Lower lobe of right lung (tissue), 2 donors: ENCODE results near the gene SLC25A6. TPM values are rescaled to one million over a fixed set of nuclear protein-coding genes. Genes with fewer than 3 reads are reported as not detected.
A peak's percentile ranks its signal among the peaks of the same experiment; 100 is the strongest.
"Not testable (repeated sequence)": the region's sequence is repeated elsewhere in the genome, so short reads cannot be mapped to it uniquely, and the experiment has no call there.

ENCODE experiments used
- ATAC-seq, 2 donors: fragments of 200-7000 bp; cut with Tn5 transposase; one replicate each; pipeline ENCODE4 v1.9.1; 2020 to 2022; ENCODE audit warnings: mild to moderate bottlenecking in 2 of 2, moderate library complexity in 2 of 2
- DNase-seq: peaks from one replicate; pipeline ENCODE4 v3.0.0-alpha.2; 2020
- H3K27ac ChIP-seq: fragments of 200-600 bp; one replicate; pipeline ENCODE4 v1.8.0; 2022
- H3K27me3 ChIP-seq: fragments of 200-600 bp; one replicate; pipeline ENCODE4 v1.8.0; 2022; ENCODE audit warnings: low read depth
- H3K36me3 ChIP-seq: fragments of 200-600 bp; one replicate; pipeline ENCODE4 v1.8.0; 2022; ENCODE audit warnings: mild to moderate bottlenecking
- H3K4me1 ChIP-seq: fragments of 200-600 bp; one replicate; pipeline ENCODE4 v1.8.0; 2022
- H3K4me3 ChIP-seq: fragments of 200-600 bp; one replicate; pipeline ENCODE4 v1.8.0; 2022; ENCODE audit warnings: mild to moderate bottlenecking
- H3K9me3 ChIP-seq: fragments of 200-600 bp; one replicate; pipeline ENCODE4 v1.8.0; 2022
- intact Hi-C: fragments of 100-400 bp; cut with DNase I; formaldehyde crosslinking; loops from one replicate; pipeline ENCODE4 v1.11.0; 2022
- total RNA-seq: library from RNA; stranded (reverse); fragmentation: NEBNext Ultra II Directional; extraction: Animal tissue kit (Norgen Biotek cat#: 25700); gene quantifications from one replicate; pipeline ENCODE4 v1.2.1, GENCODE V29; 2021
- TF ChIP-seq, protein P1 (sequence below): fragments of 200-600 bp; IDR thresholded peaks from one replicate; pipeline ENCODE4 v1.8.0; 2022; ENCODE audit warnings: antibody characterized with exemption, mild to moderate bottlenecking
- donor health status: DM: no; HTN: yes; CAD: no; lungs with severe emphysema.

Gene SLC25A6
- total RNA-seq, 1 donor from 2014 or later: 335 TPM

DNA sequence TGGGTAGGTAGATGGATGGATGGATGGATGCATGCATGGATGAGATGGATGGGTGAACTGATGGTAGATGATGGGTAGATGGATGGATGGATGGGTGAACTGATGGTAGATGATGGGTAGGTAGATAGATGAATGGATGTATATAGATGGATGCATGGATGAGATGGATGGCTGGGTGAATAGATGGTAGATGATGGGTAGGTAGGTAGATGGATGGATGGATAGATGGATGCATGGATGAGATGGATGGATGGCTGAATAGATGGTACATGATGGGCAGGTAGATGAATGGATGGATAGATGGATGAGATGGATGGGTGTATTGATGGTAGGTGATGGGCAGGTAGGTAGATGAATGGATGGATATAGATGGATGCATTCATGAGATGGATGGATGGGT lies 15.1 kb upstream of the SLC25A6 start:
- no peak for ATAC-seq
- H3K27ac ChIP-seq: no peak overlapping the region
- no peaks in the 10 kb centered on the region for H3K9me3 ChIP-seq
- peaks cover 45% of the 10 kb centered on the region for H3K36me3 ChIP-seq
- TF ChIP-seq, protein P1, sequence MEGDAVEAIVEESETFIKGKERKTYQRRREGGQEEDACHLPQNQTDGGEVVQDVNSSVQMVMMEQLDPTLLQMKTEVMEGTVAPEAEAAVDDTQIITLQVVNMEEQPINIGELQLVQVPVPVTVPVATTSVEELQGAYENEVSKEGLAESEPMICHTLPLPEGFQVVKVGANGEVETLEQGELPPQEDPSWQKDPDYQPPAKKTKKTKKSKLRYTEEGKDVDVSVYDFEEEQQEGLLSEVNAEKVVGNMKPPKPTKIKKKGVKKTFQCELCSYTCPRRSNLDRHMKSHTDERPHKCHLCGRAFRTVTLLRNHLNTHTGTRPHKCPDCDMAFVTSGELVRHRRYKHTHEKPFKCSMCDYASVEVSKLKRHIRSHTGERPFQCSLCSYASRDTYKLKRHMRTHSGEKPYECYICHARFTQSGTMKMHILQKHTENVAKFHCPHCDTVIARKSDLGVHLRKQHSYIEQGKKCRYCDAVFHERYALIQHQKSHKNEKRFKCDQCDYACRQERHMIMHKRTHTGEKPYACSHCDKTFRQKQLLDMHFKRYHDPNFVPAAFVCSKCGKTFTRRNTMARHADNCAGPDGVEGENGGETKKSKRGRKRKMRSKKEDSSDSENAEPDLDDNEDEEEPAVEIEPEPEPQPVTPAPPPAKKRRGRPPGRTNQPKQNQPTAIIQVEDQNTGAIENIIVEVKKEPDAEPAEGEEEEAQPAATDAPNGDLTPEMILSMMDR: no peak
- H3K27me3 ChIP-seq: no peaks in the 10 kb centered on the region
- H3K4me3 ChIP-seq: no peak overlapping the region
- no peak for DNase-seq
- intact Hi-C loops: no loop called here
- H3K4me1 ChIP-seq: no peaks in the 10 kb centered on the region

DNA sequence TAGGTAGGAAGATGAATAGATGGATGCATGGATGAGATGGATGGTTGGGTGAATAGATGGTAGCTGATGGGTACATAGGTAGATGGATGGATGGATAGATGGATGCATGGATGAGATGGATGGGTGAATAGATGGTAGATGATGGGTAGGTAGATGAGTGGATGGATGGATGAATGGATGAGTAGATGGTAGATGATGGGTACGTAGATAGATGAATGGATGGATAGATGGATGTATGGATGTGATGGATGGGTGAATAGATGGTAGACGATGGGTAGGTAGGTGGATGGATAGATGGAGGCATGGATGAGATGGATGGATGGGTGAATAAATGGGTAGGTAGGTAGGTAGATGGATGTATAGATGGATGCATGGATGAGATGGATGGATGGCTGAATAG lies 13.9 kb upstream of the SLC25A6 start:
- peaks cover 51% of the 10 kb centered on the region for H3K36me3 ChIP-seq

DNA sequence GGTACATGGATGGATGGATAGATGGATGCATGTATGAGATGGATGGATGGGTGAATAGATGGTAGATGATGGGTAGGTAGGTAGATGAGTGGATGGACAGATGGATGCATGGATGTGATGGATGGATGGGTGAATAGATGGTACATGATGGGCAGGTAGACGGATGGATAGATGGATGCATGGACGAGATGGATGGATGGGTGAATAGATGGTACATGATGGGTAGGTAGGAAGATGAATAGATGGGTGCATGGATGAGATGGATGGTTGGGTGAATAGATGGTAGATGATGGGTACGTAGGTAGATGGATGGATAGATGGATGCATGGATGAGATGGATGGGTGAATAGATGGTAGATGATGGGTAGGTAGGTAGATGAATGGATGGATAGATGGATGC lies 12.0 kb upstream of the SLC25A6 start:
- DNase-seq, H3K4me1 ChIP-seq, ATAC-seq, H3K27me3 ChIP-seq, intact Hi-C loops, H3K4me3 ChIP-seq, H3K27ac ChIP-seq, H3K9me3 ChIP-seq: not testable (repeated sequence)
- peaks cover 62% of the 10 kb centered on the region for H3K36me3 ChIP-seq

More for the DNA sequence above, 13.9 kb upstream of the SLC25A6 start:
- H3K27ac ChIP-seq, H3K9me3 ChIP-seq, H3K4me1 ChIP-seq, H3K27me3 ChIP-seq, ATAC-seq, DNase-seq, intact Hi-C loops, H3K4me3 ChIP-seq: not testable (repeated sequence)

DNA sequence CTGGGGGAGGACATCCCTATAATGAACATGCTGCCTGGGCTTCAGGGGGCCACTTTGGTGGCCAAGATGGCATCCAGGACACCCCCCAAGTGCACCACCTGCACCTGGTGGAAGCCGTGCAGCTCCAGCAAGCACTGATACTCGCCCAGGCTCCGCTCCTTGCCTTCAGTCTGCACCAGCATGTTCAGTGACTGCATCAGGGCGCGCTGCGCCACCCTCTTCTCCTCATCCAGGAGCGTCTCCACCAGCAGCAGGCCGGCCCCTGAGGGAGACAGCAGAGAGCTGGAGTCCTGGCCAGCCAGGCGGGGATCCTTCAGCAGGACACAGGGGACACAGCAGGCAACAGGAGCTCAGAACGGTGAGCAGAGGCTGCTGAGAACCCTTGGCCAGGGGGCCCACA lies 11.3 kb upstream of the SLC25A6 start:
- H3K27ac ChIP-seq: no peak overlapping the region
- H3K9me3 ChIP-seq: no peaks in the 10 kb centered on the region
- peaks cover 62% of the 10 kb centered on the region for H3K36me3 ChIP-seq
- DNase-seq: peak; percentile 22
- TF ChIP-seq, protein P1: no peak
- H3K4me3 ChIP-seq: no peak overlapping the region
- no peaks in the 10 kb centered on the region for H3K4me1 ChIP-seq
- no peaks in the 10 kb centered on the region for H3K27me3 ChIP-seq
- intact Hi-C loops: no loop called here
- ATAC-seq: no peak

DNA sequence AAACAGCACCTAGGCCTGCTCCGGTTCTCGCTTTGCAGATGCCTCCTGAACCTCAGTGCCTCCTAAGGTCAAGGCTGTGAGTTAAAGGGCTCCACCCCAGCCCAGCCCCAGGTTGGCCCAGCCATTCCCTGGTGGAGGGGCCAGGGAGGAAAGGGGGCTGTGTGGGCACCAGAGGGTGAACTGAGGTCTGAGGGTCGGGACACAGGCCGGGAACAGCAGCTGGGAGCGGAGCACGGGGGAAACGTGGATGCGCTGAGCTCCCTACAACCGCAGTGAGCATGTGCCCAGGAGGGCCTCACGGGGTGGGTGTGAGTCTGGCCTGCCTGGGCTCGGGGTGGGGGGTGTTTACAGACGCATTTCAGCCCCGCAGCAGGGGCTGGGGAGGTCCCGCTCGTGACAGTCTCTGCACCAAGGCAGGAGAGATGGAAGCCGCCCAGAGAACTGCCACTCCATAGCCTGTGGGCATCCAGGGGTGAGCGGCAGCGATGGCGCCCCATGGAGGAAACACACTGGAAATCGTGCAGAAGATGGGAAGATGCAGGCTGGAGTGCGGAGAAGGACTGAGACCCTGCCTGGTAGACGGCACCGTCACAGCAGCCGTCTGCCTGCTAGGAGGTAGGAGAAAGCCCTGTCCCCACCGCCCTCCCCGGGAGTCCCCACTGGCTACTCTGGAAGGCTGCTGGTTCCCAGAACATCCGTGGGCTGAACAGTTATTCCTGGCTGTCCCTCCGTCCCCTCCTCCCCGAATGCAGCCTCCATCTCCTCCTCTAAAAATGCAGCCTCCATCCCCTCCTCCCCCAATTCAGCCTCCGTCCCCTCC lies 9.9 kb upstream of the SLC25A6 start:
- H3K9me3 ChIP-seq: no peaks in the 10 kb centered on the region
- peak; percentile 39 for DNase-seq
- no peak overlapping the region for H3K27ac ChIP-seq
- H3K4me1 ChIP-seq: no peaks in the 10 kb centered on the region
- no peaks in the 10 kb centered on the region for H3K27me3 ChIP-seq
- TF ChIP-seq, protein P1: no peak
- no peak overlapping the region for H3K4me3 ChIP-seq
- H3K36me3 ChIP-seq: peaks cover 58% of the 10 kb centered on the region
- intact Hi-C loops: no loop called here
- peak; percentile 8 to 15 for ATAC-seq

DNA sequence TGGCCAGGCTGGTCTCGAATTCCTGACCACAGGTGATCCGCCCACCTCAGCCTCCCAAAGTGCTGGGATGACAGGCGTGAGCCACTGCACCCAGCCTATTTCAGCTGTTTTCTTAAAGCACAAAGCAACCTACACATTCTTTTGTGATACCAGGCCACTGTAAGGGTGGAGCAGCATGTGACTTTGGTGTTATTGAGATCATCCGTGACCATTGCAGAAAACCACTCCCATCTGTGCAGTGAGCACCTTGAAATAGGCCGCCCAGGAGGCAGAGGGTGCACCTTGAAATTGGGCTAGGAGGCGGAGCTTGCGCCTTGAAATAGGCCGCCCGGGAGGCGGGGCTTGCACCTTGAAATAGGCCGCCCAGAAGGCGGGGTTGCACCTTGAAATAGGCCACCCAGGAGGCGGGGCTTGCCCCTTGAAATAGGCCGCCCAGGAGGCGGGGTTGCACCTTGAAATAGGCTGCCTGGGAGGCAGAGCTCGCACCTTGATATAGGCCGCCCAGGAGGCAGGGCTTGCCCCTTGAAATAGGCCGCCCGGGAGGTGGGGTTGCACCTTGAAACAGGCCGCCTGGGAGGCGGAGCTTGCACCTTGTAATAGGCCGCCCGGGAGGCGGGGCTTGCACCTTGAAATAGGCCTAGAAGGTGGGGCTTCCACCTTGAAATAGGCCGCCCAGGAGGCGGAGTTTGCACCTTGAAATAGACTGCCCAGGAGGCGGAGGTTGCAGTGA lies 9.0 kb upstream of the SLC25A6 start:
- no peaks in the 10 kb centered on the region for H3K4me1 ChIP-seq
- TF ChIP-seq, protein P1: no peak
- intact Hi-C loops: no loop called here
- no peaks in the 10 kb centered on the region for H3K27me3 ChIP-seq
- H3K4me3 ChIP-seq: no peak overlapping the region
- H3K27ac ChIP-seq: no peak overlapping the region
- peaks cover 57% of the 10 kb centered on the region for H3K36me3 ChIP-seq
- H3K9me3 ChIP-seq: no peaks in the 10 kb centered on the region
- DNase-seq: peak; percentile 49
- peak in 1 of 2 donors; percentile 20 for ATAC-seq
